Measurements from ENCODE around the gene MBTPS2.

GRCh38 chrX:21838937-21839333 lies 482 bp upstream of the MBTPS2 start:
- TF ChIP-seq GATA2 (IDR thresholded peaks at IDR 0.05; ENCODE audit: low read depth, low read length): no peak
- TF ChIP-seq GATA3 (IDR thresholded peaks at IDR 0.05; ENCODE audit: low read depth, low read length): no peak

Measured in SH-SY5Y (cell line).